GM12878 (cell line): ENCODE results near the gene CDH4. TPM values are rescaled to one million over a fixed set of nuclear protein-coding genes. Genes with fewer than 3 reads are reported as not detected.

ENCODE experiments used
- ATAC-seq: fragments of 200-7000 bp; cut with Tn5 transposase; 3 replicates; pipeline ENCODE4 v1.9.1; 2020; ENCODE audit warnings: mild to moderate bottlenecking, moderate library complexity
- BruUV-seq: library from RNA; stranded (reverse); fragments of 400-500 nt; replicated peaks from 2 replicates; lab custom pipeline; 2021; lab: Mats Ljungman, UMichigan
- CTCF ChIA-PET: fragments of 300-600 bp; sonication (Branson Sonifier 250); formaldehyde crosslinking; extraction: SDS; loops from one replicate; lab custom pipeline; 2021; ENCODE audit warnings: inconsistent platforms; lab: Yijun Ruan, JAX
- POLR2A ChIA-PET: fragments of 350-600 bp; formaldehyde crosslinking; extraction: SDS; loops from one replicate; lab custom pipeline; 2021; ENCODE audit warnings: inconsistent platforms; lab: Charles Lee
- RAD21 ChIA-PET: fragments of 300-600 bp; sonication (Branson Sonifier 250); formaldehyde crosslinking; loops from one replicate; lab custom pipeline; 2023; ENCODE audit warnings: antibody characterized with exemption; ENCODE audit not compliant: unreplicated experiment; lab: Charles Lee
- SMC1A ChIA-PET: fragments of 300-600 bp; sonication (Branson Sonifier 250); formaldehyde crosslinking; loops from one replicate; lab custom pipeline; 2023; ENCODE audit not compliant: unreplicated experiment, uncharacterized antibody; lab: Charles Lee
- DNase-seq: peaks from one replicate; pipeline ENCODE4 v3.0.0-alpha.2; 2011; ENCODE audit warnings: low read depth, low spot score
- FAIRE-seq: peaks from 3 replicates; lab custom pipeline; 2011; peaks lifted over from hg19 to GRCh38; lab: Jason Lieb, UNC
- H2AFZ ChIP-seq: 2 replicates; pipeline ENCODE4 v1.6.0; 2011; ENCODE audit warnings: low read depth, low read length, control low read depth; ENCODE audit not compliant: control insufficient read depth
- H3K27ac ChIP-seq: 2 replicates; pipeline ENCODE4 v1.5.1; 2011; ENCODE audit warnings: control low read depth; ENCODE audit not compliant: control insufficient read depth, insufficient read depth
- H3K27me3 ChIP-seq, 2 experiments: replicated peaks in 1 of 2; 2 replicates each; pipeline versions ENCODE4 v1.6.0 to v1.6.1; 2011; ENCODE audit warnings: low read length in 1 of 2; ENCODE audit not compliant: control insufficient read depth in 2 of 2, insufficient read depth in 2 of 2
- H3K36me3 ChIP-seq, 2 experiments: 2 replicates each; pipeline ENCODE4 v1.5.1; 2011; ENCODE audit warnings: low read length in 1 of 2; ENCODE audit not compliant: control insufficient read depth in 2 of 2, insufficient read depth in 2 of 2
- H3K4me1 ChIP-seq: 2 replicates; pipeline ENCODE4 v1.6.1; 2011; ENCODE audit warnings: mild to moderate bottlenecking, low read length, moderate library complexity, mixed read lengths; ENCODE audit not compliant: control insufficient read depth, insufficient read depth
- H3K4me2 ChIP-seq: 2 replicates; pipeline ENCODE4 v1.6.0; 2011; ENCODE audit warnings: control low read depth; ENCODE audit not compliant: control insufficient read depth, insufficient read depth
- H3K4me3 ChIP-seq: fragments of 200-600 bp; sonication (generic); 2 replicates; pipeline ENCODE4 v1.5.1; 2016
- H3K79me2 ChIP-seq: 2 replicates; pipeline ENCODE4 v1.6.0; 2011; ENCODE audit warnings: low read length; ENCODE audit not compliant: control insufficient read depth, insufficient read depth
- H3K9ac ChIP-seq: 2 replicates; pipeline ENCODE4 v1.8.0; 2011; ENCODE audit warnings: low read length, control low read depth, mixed read lengths; ENCODE audit not compliant: control insufficient read depth, insufficient read depth
- H3K9me3 ChIP-seq: replicated peaks from 3 replicates; pipeline ENCODE4 v1.5.1; 2011; ENCODE audit warnings: mild to moderate bottlenecking, low read length; ENCODE audit not compliant: control insufficient read depth, insufficient read depth
- H4K20me1 ChIP-seq: 2 replicates; pipeline ENCODE4 v1.6.0; 2011; ENCODE audit not compliant: control insufficient read depth, insufficient read depth
- ATF3 ChIP-seq: IDR thresholded peaks from 2 replicates; pipeline ENCODE4 v1.6.1; 2011; ENCODE audit warnings: low read depth, mild to moderate bottlenecking, low read length, moderate library complexity, borderline replicate concordance; ENCODE audit errors: extremely low read depth
- BHLHE40 ChIP-seq, 2 experiments: fragments of 450-650 bp in 1 of 2; IDR thresholded peaks; 2 replicates each; pipeline ENCODE4 v1.6.1; 2011 to 2017; ENCODE audit warnings: low read depth in 2 of 2, borderline replicate concordance in 1 of 2, improper control_type of control experiment in 1 of 2, low read length in 1 of 2, mild to moderate bottlenecking in 1 of 2
- CHD1 ChIP-seq: IDR thresholded peaks from 2 replicates; pipeline ENCODE4 v1.6.1; 2012; ENCODE audit warnings: low read depth, low read length, improper control_type of control experiment
- CTCF ChIP-seq, 3 experiments: IDR thresholded peaks in 2 of 3; conservative IDR thresholded peaks in 1 of 3; 2 replicates each; pipeline ENCODE4 v1.5.1; 2011; ENCODE audit warnings: low read depth in 3 of 3, low read length in 3 of 3, mild to moderate bottlenecking in 3 of 3, control low read depth in 2 of 3, moderate library complexity in 2 of 3, inconsistent platforms in 1 of 3, mixed read lengths in 1 of 3; ENCODE audit not compliant: control insufficient read depth in 2 of 3, insufficient read depth in 1 of 3; ENCODE audit errors: extremely low read depth in 1 of 3
- E2F4 ChIP-seq: IDR thresholded peaks from 2 replicates; pipeline ENCODE4 v1.6.1; 2012; ENCODE audit warnings: low read depth, low read length, improper control_type of control experiment
- E2F8 ChIP-seq: fragments of 450-650 bp; IDR thresholded peaks from 2 replicates; pipeline ENCODE4 v1.6.1; 2018; ENCODE audit warnings: mild to moderate bottlenecking, low read depth, moderate library complexity; ENCODE audit not compliant: partially characterized antibody
- GABPA ChIP-seq: IDR thresholded peaks from 2 replicates; pipeline ENCODE4 v1.6.1; 2014; ENCODE audit warnings: antibody characterized with exemption, low read depth, mild to moderate bottlenecking, inconsistent platforms
- GATAD2B ChIP-seq: fragments of 450-650 bp; conservative IDR thresholded peaks from 2 replicates; pipeline ENCODE4 v1.6.1; 2017; ENCODE audit warnings: low read depth, mild to moderate bottlenecking, moderate library complexity
- IRF5 ChIP-seq: fragments of 450-650 bp; IDR thresholded peaks from 2 replicates; pipeline ENCODE4 v1.6.1; 2017; ENCODE audit warnings: borderline replicate concordance
- JUNB ChIP-seq: IDR thresholded peaks from 2 replicates; pipeline ENCODE4 v1.6.1; 2016; ENCODE audit warnings: antibody characterized with exemption, mild to moderate bottlenecking
- KAT2A ChIP-seq: conservative IDR thresholded peaks from 2 replicates; pipeline ENCODE4 v1.6.1; 2011; ENCODE audit warnings: low read depth, low read length; ENCODE audit not compliant: control insufficient read depth
- NR2C1 ChIP-seq: fragments of 450-650 bp; IDR thresholded peaks from 2 replicates; pipeline ENCODE4 v1.6.1; 2017; ENCODE audit warnings: antibody characterized with exemption, mild to moderate bottlenecking, moderate library complexity
- PAX5 ChIP-seq: IDR thresholded peaks from 2 replicates; pipeline ENCODE4 v1.6.1; 2011; ENCODE audit warnings: low read depth, low read length, borderline replicate concordance
- POU2F2 ChIP-seq: IDR thresholded peaks from 3 replicates; pipeline ENCODE4 v1.6.1; 2011; ENCODE audit warnings: low read depth, mild to moderate bottlenecking, low read length, borderline replicate concordance
- RELA ChIP-seq: fragments of 450-650 bp; IDR thresholded peaks from 2 replicates; pipeline ENCODE4 v1.8.0; 2014; ENCODE audit warnings: borderline replicate concordance; ENCODE audit not compliant: partially characterized antibody
- SMARCA5 ChIP-seq: fragments of 450-650 bp; IDR thresholded peaks from 2 replicates; pipeline ENCODE4 v1.6.1; 2017; ENCODE audit warnings: mild to moderate bottlenecking
- ZZZ3 ChIP-seq: IDR thresholded peaks from 2 replicates; pipeline ENCODE4 v1.6.1; 2011; ENCODE audit warnings: low read depth; ENCODE audit not compliant: control insufficient read depth, insufficient read length
- WGBS: methylation state at CpG from one replicate; pipeline ENCODE4 v1.1.6; 2016; ENCODE audit warnings: low lambda C conversion rate; ENCODE audit not compliant: insufficient replicate concordance, insufficient coverage; ENCODE audit errors: missing lambda C conversion rate; 5-methylcytosine and 5-hydroxymethylcytosine counted together
- in situ Hi-C: fragments of 300-500 bp; cut with MboI; formaldehyde crosslinking; loops from 9 replicates; pipeline ENCODE4 v1.14.3; 2018; ENCODE audit warnings: mixed read lengths
- intact Hi-C: fragments of 100-400 bp; cut with micrococcal nuclease; formaldehyde crosslinking; loops from one replicate; pipeline ENCODE4 v1.14.2; 2022; ENCODE audit not compliant: unreplicated experiment
- polyA plus RNA-seq, 11 experiments: library from polyadenylated mRNA; depleted of rRNA in 4 of 11; unstranded in 6 of 11; stranded (reverse) in 5 of 11; fragments of >200 nt; fragmentation: Nextera tagmentation in 4 of 11; fragmentation: Illumina TruSeq in 1 of 11; extraction: Ambion mirVana in 4 of 11; extraction: Trizol in 1 of 11; gene quantifications; 1 replicate in 1 of 11; 2 replicates in 10 of 11; pipeline versions ENCODE4 v1.2.1 to v1.2.3, GENCODE V29; 2011 to 2016; ENCODE audit warnings: inconsistent platforms in 2 of 11, missing spikeins in 2 of 11, low read depth in 1 of 11
- total RNA-seq, 4 experiments: library from RNA; depleted of rRNA in 3 of 4; stranded (reverse); fragments of >200 nt in 3 of 4; fragmentation: Illumina TruSeq in 1 of 4; extraction: Trizol in 1 of 4; gene quantifications; 2 replicates each; pipeline versions ENCODE4 v1.2.1 to v1.2.3, GENCODE V29; 2013 to 2021

Gene CDH4
- total and polyA plus RNA-seq, 10 of the 15 experiments (the other 5 are each of a cell fraction or from before 2014, with no cell fraction given): not detected

GRCh38 chr20:61534346-61534745 is 282.3 kb downstream of the CDH4 start:
- no peak overlapping the region for H3K4me2 ChIP-seq
- H3K9me3 ChIP-seq: no peaks in the 10 kb centered on the region; the same call in 2 of the 3 replicates
- ChIA-PET CTCF (no interaction called here), RAD21 (no interaction called here), POLR2A (no interaction called here), SMC1A (no interaction called here)
- H3K27ac ChIP-seq: no peak overlapping the region
- H2AFZ ChIP-seq: no peak overlapping the region
- no TSS peak for BruUV-seq
- no peaks in the 10 kb centered on the region for H4K20me1 ChIP-seq
- intact Hi-C loops (no loop called here), in situ Hi-C loops (no loop called here)
- no peaks in the 10 kb centered on the region for H3K36me3 ChIP-seq
- H3K9ac ChIP-seq: no peak overlapping the region
- no peaks in the 10 kb centered on the region for H3K79me2 ChIP-seq
- WGBS: 24% methylated on average over 8 of the region's 10 CpGs
- TF ChIP-seq GATAD2B (no peak), SMARCA5 (no peak), JUNB (no peak), CTCF (IDR thresholded peaks at IDR 0.05 in 2 of 3, conservative IDR thresholded peaks at IDR 0.05 in 1 of 3; ENCODE audit: control insufficient read depth in 2 of 3, extremely low read depth in 1 of 3, insufficient read depth in 1 of 3, low read depth in 3 of 3, low read length in 3 of 3) (no peak), BHLHE40 (IDR thresholded peaks at IDR 0.05; ENCODE audit: borderline replicate concordance in 1 of 2, low read depth in 2 of 2, low read length in 1 of 2) (no peak), ZZZ3 (no peak), CHD1 (no peak), POU2F2 (no peak), E2F8 (no peak), PAX5 (no peak), KAT2A (no peak), GABPA (no peak), IRF5 (no peak), E2F4 (no peak), NR2C1 (no peak), ATF3 (no peak), RELA (no peak)
- ATAC-seq: no peak
- no peaks in the 10 kb centered on the region for H3K4me1 ChIP-seq
- no peaks in the 10 kb centered on the region for H3K27me3 ChIP-seq
- no peak for FAIRE-seq
- H3K4me3 ChIP-seq: no peak overlapping the region
- DNase-seq: no peak
